Embryonic facial prominence (tissue), 1 donor: ENCODE data around the gene BIRC3.
"Not testable (repeated sequence)": the region's sequence is repeated elsewhere in the genome, so short reads cannot be mapped to it uniquely, and the experiment has no call there.

Experiments
- DNase-seq: peaks from one replicate; pipeline ENCODE4 v3.0.0-alpha.2; 2016; ENCODE audit errors: extremely low spot score

BIRC3 gene

GRCh38 chr11:102374633-102375424 lies 57.5 kb downstream of the BIRC3 start:
- not testable (repeated sequence) for DNase-seq

GRCh38 chr11:102375720-102376399 lies 58.6 kb downstream of the BIRC3 start:
- DNase-seq = no peak

- no peak for DNase-seq
Observed at GRCh38 chr11:102377891-102378290, 60.6 kb downstream of the BIRC3 start.

GRCh38 chr11:102378818-102379217 lies 61.5 kb downstream of the BIRC3 start:
- no peak for DNase-seq

GRCh38 chr11:102382384-102382783 lies 65.1 kb downstream of the BIRC3 start:
- DNase-seq = no peak

- DNase-seq = no peak
Observed at GRCh38 chr11:102383839-102384238, 66.6 kb downstream of the BIRC3 start.

GRCh38 chr11:102384419-102385079 lies 67.3 kb downstream of the BIRC3 start:
- DNase-seq = no peak

- no peak for DNase-seq
Observed at GRCh38 chr11:102385085-102386007, 68.1 kb downstream of the BIRC3 start.

GRCh38 chr11:102386136-102386734 lies 69.0 kb downstream of the BIRC3 start:
- DNase-seq = no peak

GRCh38 chr11:102387043-102387781 lies 69.9 kb downstream of the BIRC3 start:
- DNase-seq = no peak
